Measurements from ENCODE around the gene CPT1C. TPM values are rescaled to one million over a fixed set of nuclear protein-coding genes. Genes with fewer than 3 reads are reported as not detected.

The CPT1C gene
- total RNA-seq, 1 experiment from 2014 or later, result not detected

- no peak for DNase-seq (ENCODE audit: unreplicated experiment)
- TF ChIP-seq CTCF (IDR thresholded peaks at IDR 0.05; ENCODE audit: unreplicated experiment), result no peak
- ChIA-PET CTCF (no interaction called here), POLR2A (no interaction called here)
- H3K27me3 Mint-ChIP-seq (ENCODE audit: insufficient read depth, unreplicated experiment), result no peaks in the 10 kb centered on the region
- H3K36me3 Mint-ChIP-seq (ENCODE audit: insufficient read depth, unreplicated experiment), result no peaks in the 10 kb centered on the region
- H3K4me1 Mint-ChIP-seq (ENCODE audit: insufficient read depth, unreplicated experiment), result no peaks in the 10 kb centered on the region
- no peak overlapping the region for H3K27ac Mint-ChIP-seq (ENCODE audit: low read depth, unreplicated experiment)
- H3K9me3 Mint-ChIP-seq (ENCODE audit: unreplicated experiment), result no peaks in the 10 kb centered on the region
- intact Hi-C loops (cut with micrococcal nuclease), result no loop called here
- BruUV-seq (replicated peaks), result no TSS peak
- no peak overlapping the region for H3K4me3 Mint-ChIP-seq (ENCODE audit: unreplicated experiment)
These were observed 36.5 kb downstream of the CPT1C start for GRCh38 chr19:49727217-49728030.

GRCh38 chr19:49730166-49730565 lies 39.2 kb downstream of the CPT1C start:
- DNase-seq (ENCODE audit: unreplicated experiment), result no peak
- Mint-ChIP-seq H3K27me3 (ENCODE audit: insufficient read depth, unreplicated experiment) (no peaks in the 10 kb centered on the region), H3K27ac (ENCODE audit: low read depth, unreplicated experiment) (no peak overlapping the region), H3K36me3 (ENCODE audit: insufficient read depth, unreplicated experiment) (no peaks in the 10 kb centered on the region), H3K4me1 (ENCODE audit: insufficient read depth, unreplicated experiment) (no peaks in the 10 kb centered on the region), H3K9me3 (ENCODE audit: unreplicated experiment) (no peaks in the 10 kb centered on the region), H3K4me3 (ENCODE audit: unreplicated experiment) (no peak overlapping the region)
- BruUV-seq (replicated peaks), result no TSS peak
- TF ChIP-seq CTCF (IDR thresholded peaks at IDR 0.05; ENCODE audit: unreplicated experiment), result no peak
- ChIA-PET CTCF (interaction anchor here (0.8 kb wide), 1 partner anchor 10 kb away, joined by 4 read pairs; no protein-coding TSS in a partner anchor), POLR2A (no interaction called here)
- intact Hi-C loops (cut with micrococcal nuclease), result no loop called here

GRCh38 chr19:49738268-49738667 lies 47.4 kb downstream of the CPT1C start:
- H3K4me1 Mint-ChIP-seq (ENCODE audit: insufficient read depth, unreplicated experiment), result no peaks in the 10 kb centered on the region
- CTCF ChIA-PET, result no interaction called here

GRCh38 chr19:49739098-49739497 lies 48.2 kb downstream of the CPT1C start:
- POLR2A ChIA-PET, result no interaction called here
- no peaks in the 10 kb centered on the region for H3K36me3 Mint-ChIP-seq (ENCODE audit: insufficient read depth, unreplicated experiment)
- no peaks in the 10 kb centered on the region for H3K27me3 Mint-ChIP-seq (ENCODE audit: insufficient read depth, unreplicated experiment)
- H3K9me3 Mint-ChIP-seq (ENCODE audit: unreplicated experiment), result no peaks in the 10 kb centered on the region
- no peak for DNase-seq (ENCODE audit: unreplicated experiment)
- CTCF ChIA-PET, result no interaction called here
- no peak for TF ChIP-seq CTCF (IDR thresholded peaks at IDR 0.05; ENCODE audit: unreplicated experiment)
- BruUV-seq (replicated peaks), result no TSS peak
- intact Hi-C loops (cut with micrococcal nuclease), result no loop called here
- H3K4me1 Mint-ChIP-seq (ENCODE audit: insufficient read depth, unreplicated experiment), result no peaks in the 10 kb centered on the region
- no peak overlapping the region for H3K4me3 Mint-ChIP-seq (ENCODE audit: unreplicated experiment)
- no peak overlapping the region for H3K27ac Mint-ChIP-seq (ENCODE audit: low read depth, unreplicated experiment)

More at GRCh38 chr19:49738268-49738667, 47.4 kb downstream of the CPT1C start:
- no peaks in the 10 kb centered on the region for H3K9me3 Mint-ChIP-seq (ENCODE audit: unreplicated experiment)
- intact Hi-C loops (cut with micrococcal nuclease), result no loop called here
- no TSS peak for BruUV-seq (replicated peaks)
- DNase-seq (ENCODE audit: unreplicated experiment), result no peak
- no peak overlapping the region for H3K27ac Mint-ChIP-seq (ENCODE audit: low read depth, unreplicated experiment)
- POLR2A ChIA-PET, result interaction anchor here (0.6 kb wide), 1 partner anchor 158 kb away, joined by 3 read pairs; the partner anchor contains the start of gene NOSIP
- no peaks in the 10 kb centered on the region for H3K36me3 Mint-ChIP-seq (ENCODE audit: insufficient read depth, unreplicated experiment)
- no peak for TF ChIP-seq CTCF (IDR thresholded peaks at IDR 0.05; ENCODE audit: unreplicated experiment)
- H3K4me3 Mint-ChIP-seq (ENCODE audit: unreplicated experiment), result no peak overlapping the region
- H3K27me3 Mint-ChIP-seq (ENCODE audit: insufficient read depth, unreplicated experiment), result no peaks in the 10 kb centered on the region

Measured in MCF 10A (cell line).